ENCODE data around the gene SCFD2. TPM values are rescaled to one million over a fixed set of nuclear protein-coding genes. Genes with fewer than 3 reads are reported as not detected.

SCFD2 gene
- total and polyA plus RNA-seq, 4 donors, result 5.2 to 28.7 (median 16.4) TPM

DNA sequence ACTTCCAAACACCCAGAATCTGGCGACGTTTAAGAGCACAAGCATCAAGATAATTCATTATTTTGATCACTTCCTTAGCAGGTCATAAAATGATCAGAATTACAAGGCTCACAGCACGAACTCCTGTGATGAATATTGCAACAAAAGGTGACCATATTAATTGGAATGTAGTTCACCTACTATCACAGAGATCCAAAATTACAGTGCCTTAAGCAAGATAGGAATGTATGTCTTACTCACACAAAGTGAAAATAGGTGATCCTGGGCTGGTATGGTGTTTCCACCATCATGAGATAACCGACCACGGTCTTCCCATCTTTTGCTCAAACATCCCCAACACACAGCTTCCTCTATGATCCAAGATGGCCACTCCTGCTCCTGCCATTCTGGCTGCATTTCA, 131.2 kb downstream of the SCFD2 start:
- ATAC-seq (ENCODE audit: insufficient read depth, low FRiP score) (no peak), DNase-seq (no peak)
- H3K9ac ChIP-seq (ENCODE audit: insufficient read depth in 1 of 2, low read length in 2 of 2), result no peak overlapping the region
- H3K36me3 ChIP-seq (ENCODE audit: control insufficient read depth in 4 of 4, insufficient read depth in 4 of 4, low read length in 4 of 4), result no peaks in the 10 kb centered on the region
- H3K4me1 ChIP-seq (ENCODE audit: control insufficient read depth in 5 of 5, insufficient read depth in 5 of 5, low read length in 5 of 5), result peaks cover 0 to 12% (median 0%) of the 10 kb centered on the region in 5 donors
- no peak overlapping the region for H3K4me3 ChIP-seq
- peaks cover 0 to 2% (median 0%) of the 10 kb centered on the region in 4 donors for H3K9me3 ChIP-seq (ENCODE audit: control insufficient read depth in 4 of 4, insufficient read depth in 3 of 4, low read length in 3 of 4)
- TF ChIP-seq, protein P1, sequence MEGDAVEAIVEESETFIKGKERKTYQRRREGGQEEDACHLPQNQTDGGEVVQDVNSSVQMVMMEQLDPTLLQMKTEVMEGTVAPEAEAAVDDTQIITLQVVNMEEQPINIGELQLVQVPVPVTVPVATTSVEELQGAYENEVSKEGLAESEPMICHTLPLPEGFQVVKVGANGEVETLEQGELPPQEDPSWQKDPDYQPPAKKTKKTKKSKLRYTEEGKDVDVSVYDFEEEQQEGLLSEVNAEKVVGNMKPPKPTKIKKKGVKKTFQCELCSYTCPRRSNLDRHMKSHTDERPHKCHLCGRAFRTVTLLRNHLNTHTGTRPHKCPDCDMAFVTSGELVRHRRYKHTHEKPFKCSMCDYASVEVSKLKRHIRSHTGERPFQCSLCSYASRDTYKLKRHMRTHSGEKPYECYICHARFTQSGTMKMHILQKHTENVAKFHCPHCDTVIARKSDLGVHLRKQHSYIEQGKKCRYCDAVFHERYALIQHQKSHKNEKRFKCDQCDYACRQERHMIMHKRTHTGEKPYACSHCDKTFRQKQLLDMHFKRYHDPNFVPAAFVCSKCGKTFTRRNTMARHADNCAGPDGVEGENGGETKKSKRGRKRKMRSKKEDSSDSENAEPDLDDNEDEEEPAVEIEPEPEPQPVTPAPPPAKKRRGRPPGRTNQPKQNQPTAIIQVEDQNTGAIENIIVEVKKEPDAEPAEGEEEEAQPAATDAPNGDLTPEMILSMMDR (IDR thresholded peaks at IDR 0.05; ENCODE audit: control extremely low read depth, extremely low read depth), result no peak
- WGBS, 2 donors, result 94 to 95% methylated on average over 5 of the region's 5 CpGs
- no peak overlapping the region for H3K27ac ChIP-seq (ENCODE audit: low read depth in 1 of 2, low read length in 1 of 2)
- no peaks in the 10 kb centered on the region for H3K27me3 ChIP-seq (ENCODE audit: control insufficient read depth in 3 of 3, insufficient read depth in 3 of 3, low read length in 2 of 3)

DNA sequence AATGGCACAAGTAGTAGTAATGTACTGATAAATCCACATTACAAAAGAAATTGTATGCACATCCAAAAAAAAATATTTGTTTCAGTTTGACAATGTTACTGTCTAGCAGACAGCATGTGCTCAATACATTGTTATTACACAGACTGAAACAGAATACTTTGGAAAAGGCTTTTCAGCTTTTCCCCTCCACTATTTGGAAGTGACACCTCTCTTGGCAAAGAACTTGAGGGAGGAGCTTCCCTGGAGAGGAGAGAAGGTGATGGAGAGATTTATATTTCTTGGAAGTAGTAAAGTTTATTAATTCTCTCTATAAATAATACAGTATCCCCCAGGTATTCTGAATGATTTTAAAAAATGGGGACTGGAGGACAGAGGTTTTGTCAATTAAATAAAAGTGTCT, 131.8 kb downstream of the SCFD2 start:
- TF ChIP-seq, protein P1 (IDR thresholded peaks at IDR 0.05; ENCODE audit: control extremely low read depth, extremely low read depth), result no peak
- peak in 2 of 3 donors; percentile 55 to 63 for DNase-seq
- H3K9me3 ChIP-seq (ENCODE audit: control insufficient read depth in 4 of 4, insufficient read depth in 3 of 4, low read length in 3 of 4), result peaks cover 0 to 2% (median 0%) of the 10 kb centered on the region in 4 donors

DNA sequence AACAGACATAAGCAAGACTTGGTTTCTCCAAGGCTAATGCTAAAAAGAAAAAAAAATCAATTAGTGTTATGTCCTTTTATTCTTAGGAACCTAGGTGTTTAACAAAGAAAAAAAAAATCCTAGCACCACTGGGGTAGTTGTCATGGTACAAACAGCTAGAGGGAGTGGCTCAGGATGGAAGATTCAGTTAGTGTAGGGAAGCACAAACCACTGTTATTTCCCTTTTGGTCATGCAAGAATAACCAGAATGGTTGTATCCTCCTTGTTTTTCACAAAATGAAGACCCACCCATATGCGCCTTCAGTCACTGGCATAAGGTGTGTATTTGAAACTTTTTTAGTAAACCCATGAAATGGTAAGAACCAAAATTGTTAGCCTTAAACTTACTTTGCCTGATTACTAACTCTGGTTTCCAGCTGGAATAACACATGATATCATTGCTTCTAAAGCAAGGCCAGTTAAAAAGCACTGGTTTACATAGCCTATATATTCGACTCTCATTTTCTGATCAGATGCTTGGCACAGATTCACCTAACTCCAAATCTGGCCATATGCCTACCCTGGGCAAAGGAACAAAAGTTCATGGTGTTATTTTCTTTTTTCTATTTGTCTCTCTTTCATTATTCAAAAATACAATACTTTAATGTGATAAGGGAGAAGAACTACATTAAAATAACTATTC, 132.6 kb downstream of the SCFD2 start:
- Histone ChIP-seq H3K4me1 (ENCODE audit: control insufficient read depth in 5 of 5, insufficient read depth in 5 of 5, low read length in 5 of 5) (peaks cover 0 to 12% (median 0%) of the 10 kb centered on the region in 5 donors), H3K4me3 (no peak overlapping the region), H3K27ac (ENCODE audit: low read depth in 1 of 2, low read length in 1 of 2) (no peak overlapping the region), H3K9ac (ENCODE audit: insufficient read depth in 1 of 2, low read length in 2 of 2) (no peak overlapping the region), H3K27me3 (ENCODE audit: control insufficient read depth in 3 of 3, insufficient read depth in 3 of 3, low read length in 2 of 3) (no peaks in the 10 kb centered on the region), H3K36me3 (ENCODE audit: control insufficient read depth in 4 of 4, insufficient read depth in 4 of 4, low read length in 4 of 4) (no peaks in the 10 kb centered on the region), H3K9me3 (ENCODE audit: control insufficient read depth in 4 of 4, insufficient read depth in 3 of 4, low read length in 3 of 4) (peaks cover 0 to 2% (median 0%) of the 10 kb centered on the region in 4 donors)
- DNase-seq (peak in 1 of 3 donors; percentile 14), ATAC-seq (ENCODE audit: insufficient read depth, low FRiP score) (no peak)
- TF ChIP-seq, protein P1 (IDR thresholded peaks at IDR 0.05; ENCODE audit: control extremely low read depth, extremely low read depth), result no peak
- 74 to 78% methylated on average over 2 of the region's 2 CpGs for WGBS, 2 donors

More for the DNA sequence above, 131.8 kb downstream of the SCFD2 start:
- Histone ChIP-seq H3K27ac (ENCODE audit: low read depth in 1 of 2, low read length in 1 of 2) (no peak overlapping the region), H3K4me1 (ENCODE audit: control insufficient read depth in 5 of 5, insufficient read depth in 5 of 5, low read length in 5 of 5) (peaks cover 0 to 12% (median 0%) of the 10 kb centered on the region in 5 donors), H3K27me3 (ENCODE audit: control insufficient read depth in 3 of 3, insufficient read depth in 3 of 3, low read length in 2 of 3) (no peaks in the 10 kb centered on the region), H3K36me3 (ENCODE audit: control insufficient read depth in 4 of 4, insufficient read depth in 4 of 4, low read length in 4 of 4) (no peaks in the 10 kb centered on the region), H3K4me3 (no peak overlapping the region), H3K9ac (ENCODE audit: insufficient read depth in 1 of 2, low read length in 2 of 2) (no peak overlapping the region)
- no peak for ATAC-seq (ENCODE audit: insufficient read depth, low FRiP score)

Measured in lung (tissue), 12 donors.